HepG2 (cell line): ENCODE results near the gene C9orf50. TPM values are rescaled to one million over a fixed set of nuclear protein-coding genes. Genes with fewer than 3 reads are reported as not detected.
A peak's percentile ranks its signal among the peaks of the same experiment; 100 is the strongest.

Experiments
- CENPT ChIP-seq: sonication (generic); formaldehyde crosslinking; IDR thresholded peaks from 2 replicates; pipeline ENCODE4 v1.8.0; 2022; ENCODE audit warnings: low read depth, mild to moderate bottlenecking, moderate library complexity, missing genetic modification reagents
- GABPB1 ChIP-seq: IDR thresholded peaks from 2 replicates; pipeline ENCODE4 v1.6.1; 2016; ENCODE audit warnings: mild to moderate bottlenecking, missing genetic modification reagents, moderate library complexity, missing compliant biosample characterization
- GTF3A ChIP-seq: sonication (generic); formaldehyde crosslinking; conservative IDR thresholded peaks from 2 replicates; pipeline ENCODE4 v1.4.0; 2020; ENCODE audit warnings: mild to moderate bottlenecking, missing genetic modification reagents
- HES4 ChIP-seq: sonication (generic); formaldehyde crosslinking; IDR thresholded peaks from 2 replicates; pipeline ENCODE4 v1.9.0; 2021; ENCODE audit warnings: mild to moderate bottlenecking, missing genetic modification reagents, borderline replicate concordance
- KLF12 ChIP-seq: sonication (generic); formaldehyde crosslinking; IDR thresholded peaks from 2 replicates; pipeline ENCODE4 v1.4.0; 2020; ENCODE audit warnings: missing genetic modification reagents, borderline replicate concordance
- MTF2 ChIP-seq: sonication (generic); formaldehyde crosslinking; IDR thresholded peaks from 2 replicates; pipeline ENCODE4 v1.5.0; 2020; ENCODE audit warnings: missing genetic modification reagents, borderline replicate concordance
- MYC ChIP-seq: sonication (generic); formaldehyde crosslinking; IDR thresholded peaks from 2 replicates; pipeline ENCODE4 v1.9.0; 2021; ENCODE audit warnings: missing genetic modification reagents, borderline replicate concordance
- RARA ChIP-seq: IDR thresholded peaks from 2 replicates; pipeline ENCODE4 v1.6.1; 2016; ENCODE audit warnings: missing genetic modification reagents, missing compliant biosample characterization
- SP2 ChIP-seq: sonication (generic); formaldehyde crosslinking; IDR thresholded peaks from 2 replicates; pipeline ENCODE4 v1.5.1; 2020; ENCODE audit warnings: mild to moderate bottlenecking, missing genetic modification reagents
- TSC22D2 ChIP-seq: sonication (generic); formaldehyde crosslinking; IDR thresholded peaks from 2 replicates; pipeline ENCODE4 v1.5.1; 2020; ENCODE audit warnings: missing genetic modification reagents, mild to moderate bottlenecking, borderline replicate concordance
- ZBTB8A ChIP-seq: sonication (generic); formaldehyde crosslinking; IDR thresholded peaks from 2 replicates; pipeline ENCODE4 v1.4.0; 2020; ENCODE audit warnings: mild to moderate bottlenecking, low read depth, missing genetic modification reagents, borderline replicate concordance
- ZMYM3 ChIP-seq: sonication (generic); formaldehyde crosslinking; IDR thresholded peaks from 2 replicates; pipeline ENCODE4 v1.5.1; 2020; ENCODE audit warnings: mild to moderate bottlenecking, missing genetic modification reagents
- ZNF12 ChIP-seq: sonication (generic); formaldehyde crosslinking; IDR thresholded peaks from 2 replicates; pipeline ENCODE4 v1.5.0; 2020; ENCODE audit warnings: missing genetic modification reagents
- ZNF232 ChIP-seq: sonication (generic); formaldehyde crosslinking; IDR thresholded peaks from 2 replicates; pipeline ENCODE4 v1.4.0; 2020; ENCODE audit warnings: missing genetic modification reagents, borderline replicate concordance
- ZNF263 ChIP-seq: sonication (generic); formaldehyde crosslinking; IDR thresholded peaks from 2 replicates; pipeline ENCODE4 v1.4.0; 2020; ENCODE audit warnings: missing genetic modification reagents
- ZNF691 ChIP-seq: sonication (generic); formaldehyde crosslinking; IDR thresholded peaks from 2 replicates; pipeline ENCODE4 v1.4.0; 2020; ENCODE audit warnings: missing genetic modification reagents, low read depth, mild to moderate bottlenecking, borderline replicate concordance
- ZNF790 ChIP-seq: sonication (generic); formaldehyde crosslinking; IDR thresholded peaks from 2 replicates; pipeline ENCODE4 v1.8.0; 2022; ENCODE audit warnings: missing genetic modification reagents, mild to moderate bottlenecking, borderline replicate concordance
- polyA plus RNA-seq, 8 experiments: library from polyadenylated mRNA; depleted of rRNA in 3 of 8; stranded (reverse) in 7 of 8; unstranded in 1 of 8; fragments of >200 nt; fragmentation: Illumina TruSeq in 4 of 8; extraction: Trizol in 4 of 8; gene quantifications; 2 replicates each; pipeline versions ENCODE4 v1.2.1 to v1.2.3, GENCODE V29; 2011 to 2016; ENCODE audit warnings: low read depth in 4 of 8, missing spikeins in 1 of 8, mixed read lengths in 1 of 8; ENCODE audit not compliant: insufficient read depth in 1 of 8
- total RNA-seq, 5 experiments: library from RNA; depleted of rRNA; stranded (reverse); fragments of >200 nt; fragmentation: Illumina TruSeq; extraction: Trizol; gene quantifications; 2 replicates each; pipeline ENCODE4 v1.2.3, GENCODE V29; 2016; ENCODE audit warnings: low read depth in 1 of 5
- TF ChIP-seq, protein P1 (sequence below): sonication (generic); formaldehyde crosslinking; IDR thresholded peaks from 2 replicates; pipeline ENCODE4 v1.4.0; 2020; ENCODE audit warnings: missing genetic modification reagents
- TF ChIP-seq, protein P2 (sequence below): sonication (generic); formaldehyde crosslinking; IDR thresholded peaks from 2 replicates; pipeline ENCODE4 v1.4.0; 2020; ENCODE audit warnings: missing genetic modification reagents

Gene C9orf50
- total and polyA plus RNA-seq, 2 of the 13 experiments (the other 11 are each of a cell fraction or from before 2014, with no cell fraction given), result not detected

GRCh38 chr9:129570450-129571297 lies 50.2 kb downstream of the C9orf50 start (continued):
- TF ChIP-seq ZMYM3 (CRISPR knock-in tag), result 0 out of 2 replicates have a peak, but pooled peaks have one; percentile 25
- no peak for TF ChIP-seq CENPT
- TF ChIP-seq TSC22D2 (CRISPR knock-in tag), result no peak
- TF ChIP-seq SP2 (CRISPR knock-in tag), result no peak
- 0 out of 2 replicates have a peak, but pooled peaks have one; percentile 60 for TF ChIP-seq ZBTB8A (CRISPR knock-in tag)
- TF ChIP-seq ZNF263, result peak; percentile 86
- 0 out of 2 replicates have a peak, but pooled peaks have one; percentile 27 for TF ChIP-seq ZNF12 (CRISPR knock-in tag)
- TF ChIP-seq, protein P1, sequence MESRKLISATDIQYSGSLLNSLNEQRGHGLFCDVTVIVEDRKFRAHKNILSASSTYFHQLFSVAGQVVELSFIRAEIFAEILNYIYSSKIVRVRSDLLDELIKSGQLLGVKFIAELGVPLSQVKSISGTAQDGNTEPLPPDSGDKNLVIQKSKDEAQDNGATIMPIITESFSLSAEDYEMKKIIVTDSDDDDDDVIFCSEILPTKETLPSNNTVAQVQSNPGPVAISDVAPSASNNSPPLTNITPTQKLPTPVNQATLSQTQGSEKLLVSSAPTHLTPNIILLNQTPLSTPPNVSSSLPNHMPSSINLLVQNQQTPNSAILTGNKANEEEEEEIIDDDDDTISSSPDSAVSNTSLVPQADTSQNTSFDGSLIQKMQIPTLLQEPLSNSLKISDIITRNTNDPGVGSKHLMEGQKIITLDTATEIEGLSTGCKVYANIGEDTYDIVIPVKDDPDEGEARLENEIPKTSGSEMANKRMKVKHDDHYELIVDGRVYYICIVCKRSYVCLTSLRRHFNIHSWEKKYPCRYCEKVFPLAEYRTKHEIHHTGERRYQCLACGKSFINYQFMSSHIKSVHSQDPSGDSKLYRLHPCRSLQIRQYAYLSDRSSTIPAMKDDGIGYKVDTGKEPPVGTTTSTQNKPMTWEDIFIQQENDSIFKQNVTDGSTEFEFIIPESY (CRISPR knock-in tag), result no peak; the same call in 1 of the 2 replicates
- no peak; the same call in 1 of the 2 replicates for TF ChIP-seq GABPB1
- TF ChIP-seq ZNF232 (CRISPR knock-in tag), result no peak
- TF ChIP-seq, protein P2, sequence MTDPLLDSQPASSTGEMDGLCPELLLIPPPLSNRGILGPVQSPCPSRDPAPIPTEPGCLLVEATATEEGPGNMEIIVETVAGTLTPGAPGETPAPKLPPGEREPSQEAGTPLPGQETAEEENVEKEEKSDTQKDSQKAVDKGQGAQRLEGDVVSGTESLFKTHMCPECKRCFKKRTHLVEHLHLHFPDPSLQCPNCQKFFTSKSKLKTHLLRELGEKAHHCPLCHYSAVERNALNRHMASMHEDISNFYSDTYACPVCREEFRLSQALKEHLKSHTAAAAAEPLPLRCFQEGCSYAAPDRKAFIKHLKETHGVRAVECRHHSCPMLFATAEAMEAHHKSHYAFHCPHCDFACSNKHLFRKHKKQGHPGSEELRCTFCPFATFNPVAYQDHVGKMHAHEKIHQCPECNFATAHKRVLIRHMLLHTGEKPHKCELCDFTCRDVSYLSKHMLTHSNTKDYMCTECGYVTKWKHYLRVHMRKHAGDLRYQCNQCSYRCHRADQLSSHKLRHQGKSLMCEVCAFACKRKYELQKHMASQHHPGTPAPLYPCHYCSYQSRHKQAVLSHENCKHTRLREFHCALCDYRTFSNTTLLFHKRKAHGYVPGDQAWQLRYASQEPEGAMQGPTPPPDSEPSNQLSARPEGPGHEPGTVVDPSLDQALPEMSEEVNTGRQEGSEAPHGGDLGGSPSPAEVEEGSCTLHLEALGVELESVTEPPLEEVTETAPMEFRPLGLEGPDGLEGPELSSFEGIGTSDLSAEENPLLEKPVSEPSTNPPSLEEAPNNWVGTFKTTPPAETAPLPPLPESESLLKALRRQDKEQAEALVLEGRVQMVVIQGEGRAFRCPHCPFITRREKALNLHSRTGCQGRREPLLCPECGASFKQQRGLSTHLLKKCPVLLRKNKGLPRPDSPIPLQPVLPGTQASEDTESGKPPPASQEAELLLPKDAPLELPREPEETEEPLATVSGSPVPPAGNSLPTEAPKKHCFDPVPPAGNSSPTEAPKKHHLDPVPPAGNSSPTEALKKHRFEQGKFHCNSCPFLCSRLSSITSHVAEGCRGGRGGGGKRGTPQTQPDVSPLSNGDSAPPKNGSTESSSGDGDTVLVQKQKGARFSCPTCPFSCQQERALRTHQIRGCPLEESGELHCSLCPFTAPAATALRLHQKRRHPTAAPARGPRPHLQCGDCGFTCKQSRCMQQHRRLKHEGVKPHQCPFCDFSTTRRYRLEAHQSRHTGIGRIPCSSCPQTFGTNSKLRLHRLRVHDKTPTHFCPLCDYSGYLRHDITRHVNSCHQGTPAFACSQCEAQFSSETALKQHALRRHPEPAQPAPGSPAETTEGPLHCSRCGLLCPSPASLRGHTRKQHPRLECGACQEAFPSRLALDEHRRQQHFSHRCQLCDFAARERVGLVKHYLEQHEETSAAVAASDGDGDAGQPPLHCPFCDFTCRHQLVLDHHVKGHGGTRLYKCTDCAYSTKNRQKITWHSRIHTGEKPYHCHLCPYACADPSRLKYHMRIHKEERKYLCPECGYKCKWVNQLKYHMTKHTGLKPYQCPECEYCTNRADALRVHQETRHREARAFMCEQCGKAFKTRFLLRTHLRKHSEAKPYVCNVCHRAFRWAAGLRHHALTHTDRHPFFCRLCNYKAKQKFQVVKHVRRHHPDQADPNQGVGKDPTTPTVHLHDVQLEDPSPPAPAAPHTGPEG, result no peak
- 0 out of 2 replicates have a peak, but pooled peaks have one; percentile 38 for TF ChIP-seq MYC (CRISPR knock-in tag)
- no peak for TF ChIP-seq MTF2 (CRISPR knock-in tag)
- peak; percentile 47; the same call in 1 of the 2 replicates for TF ChIP-seq ZNF691 (CRISPR knock-in tag)
- 0 out of 2 replicates have a peak, but pooled peaks have one; percentile 13 for TF ChIP-seq ZNF790 (CRISPR knock-in tag)
- 0 out of 2 replicates have a peak, but pooled peaks have one; percentile 33 for TF ChIP-seq HES4 (CRISPR knock-in tag)
- TF ChIP-seq RARA, result 0 out of 2 replicates have a peak, but pooled peaks have one; percentile 21
- 0 out of 2 replicates have a peak, but pooled peaks have one; percentile 46 for TF ChIP-seq GTF3A
- TF ChIP-seq KLF12 (CRISPR knock-in tag), result 0 out of 2 replicates have a peak, but pooled peaks have one; percentile 54
